ENCODE data around the gene TTBK2. TPM values are rescaled to one million over a fixed set of nuclear protein-coding genes. Genes with fewer than 3 reads are reported as not detected.

The TTBK2 gene
- polyA plus RNA-seq, 1 donor from 2014 or later: 15.2 TPM

GRCh38 chr15:42826251-42826890 lies 94.2 kb downstream of the TTBK2 start:
- Histone ChIP-seq H4K20me1 (ENCODE audit: insufficient read depth) (no peaks in the 10 kb centered on the region), H3K9me3 (ENCODE audit: low read length) (no peaks in the 10 kb centered on the region), H3K9me2 (ENCODE audit: insufficient read depth, low read length) (no peaks in the 10 kb centered on the region), H3K9ac (ENCODE audit: low read length) (no peak overlapping the region), H3K4me3 (ENCODE audit: low read length) (no peak overlapping the region), H3K79me2 (replicated peaks; ENCODE audit: insufficient read depth, low read length) (no peaks in the 10 kb centered on the region), H3K36me3 (ENCODE audit: insufficient read depth, low read length) (no peaks in the 10 kb centered on the region), H3F3A (ENCODE audit: insufficient read depth, low read length, poor library complexity, severe bottlenecking) (no peaks in the 10 kb centered on the region), H3K27me3 (ENCODE audit: insufficient read depth, low read depth, low read length) (no peaks in the 10 kb centered on the region), H2AFZ (ENCODE audit: low read depth, low read length) (no peak overlapping the region), H3K4me2 (ENCODE audit: low read length) (no peak overlapping the region), H3K27ac (ENCODE audit: low read length) (no peak overlapping the region)
- TF ChIP-seq POLR2AphosphoS5 (IDR thresholded peaks at IDR 0.05) (no peak), RAD21 (conservative IDR thresholded peaks at IDR 0.05) (no peak), SMC3 (conservative IDR thresholded peaks at IDR 0.05; ENCODE audit: poor library complexity) (no peak)
- TF ChIP-seq, protein P1, sequence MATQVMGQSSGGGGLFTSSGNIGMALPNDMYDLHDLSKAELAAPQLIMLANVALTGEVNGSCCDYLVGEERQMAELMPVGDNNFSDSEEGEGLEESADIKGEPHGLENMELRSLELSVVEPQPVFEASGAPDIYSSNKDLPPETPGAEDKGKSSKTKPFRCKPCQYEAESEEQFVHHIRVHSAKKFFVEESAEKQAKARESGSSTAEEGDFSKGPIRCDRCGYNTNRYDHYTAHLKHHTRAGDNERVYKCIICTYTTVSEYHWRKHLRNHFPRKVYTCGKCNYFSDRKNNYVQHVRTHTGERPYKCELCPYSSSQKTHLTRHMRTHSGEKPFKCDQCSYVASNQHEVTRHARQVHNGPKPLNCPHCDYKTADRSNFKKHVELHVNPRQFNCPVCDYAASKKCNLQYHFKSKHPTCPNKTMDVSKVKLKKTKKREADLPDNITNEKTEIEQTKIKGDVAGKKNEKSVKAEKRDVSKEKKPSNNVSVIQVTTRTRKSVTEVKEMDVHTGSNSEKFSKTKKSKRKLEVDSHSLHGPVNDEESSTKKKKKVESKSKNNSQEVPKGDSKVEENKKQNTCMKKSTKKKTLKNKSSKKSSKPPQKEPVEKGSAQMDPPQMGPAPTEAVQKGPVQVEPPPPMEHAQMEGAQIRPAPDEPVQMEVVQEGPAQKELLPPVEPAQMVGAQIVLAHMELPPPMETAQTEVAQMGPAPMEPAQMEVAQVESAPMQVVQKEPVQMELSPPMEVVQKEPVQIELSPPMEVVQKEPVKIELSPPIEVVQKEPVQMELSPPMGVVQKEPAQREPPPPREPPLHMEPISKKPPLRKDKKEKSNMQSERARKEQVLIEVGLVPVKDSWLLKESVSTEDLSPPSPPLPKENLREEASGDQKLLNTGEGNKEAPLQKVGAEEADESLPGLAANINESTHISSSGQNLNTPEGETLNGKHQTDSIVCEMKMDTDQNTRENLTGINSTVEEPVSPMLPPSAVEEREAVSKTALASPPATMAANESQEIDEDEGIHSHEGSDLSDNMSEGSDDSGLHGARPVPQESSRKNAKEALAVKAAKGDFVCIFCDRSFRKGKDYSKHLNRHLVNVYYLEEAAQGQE (IDR thresholded peaks at IDR 0.05; ENCODE audit: borderline replicate concordance): no peak

DNA sequence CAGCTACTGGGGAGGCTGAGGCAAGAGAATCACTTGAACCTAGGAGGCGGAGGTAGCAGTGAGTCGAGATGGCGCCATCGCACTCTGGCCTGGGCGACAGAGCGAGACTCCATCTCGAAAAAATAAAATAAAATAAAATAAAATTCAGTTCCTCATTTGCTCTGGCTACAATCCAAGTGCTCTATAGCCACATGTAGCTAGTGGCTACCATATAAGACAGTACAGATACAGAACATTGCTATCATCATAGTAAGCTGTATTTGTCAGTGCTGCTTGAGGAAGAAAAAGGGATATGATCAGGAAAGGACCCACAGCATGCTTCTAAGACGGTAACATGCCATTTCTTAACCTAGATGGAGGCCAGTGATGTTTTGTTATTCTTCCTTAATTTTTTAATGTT lies 95.0 kb downstream of the TTBK2 start:
- Histone ChIP-seq H4K20me1 (ENCODE audit: insufficient read depth) (no peaks in the 10 kb centered on the region), H3K79me2 (replicated peaks; ENCODE audit: insufficient read depth, low read length) (no peaks in the 10 kb centered on the region), H2AFZ (ENCODE audit: low read depth, low read length) (no peak overlapping the region), H3K36me3 (ENCODE audit: insufficient read depth, low read length) (no peaks in the 10 kb centered on the region), H3K27ac (ENCODE audit: low read length) (no peak overlapping the region), H3K9me2 (ENCODE audit: insufficient read depth, low read length) (no peaks in the 10 kb centered on the region), H3K4me2 (ENCODE audit: low read length) (no peak overlapping the region), H3F3A (ENCODE audit: insufficient read depth, low read length, poor library complexity, severe bottlenecking) (no peaks in the 10 kb centered on the region), H3K9me3 (ENCODE audit: low read length) (no peaks in the 10 kb centered on the region), H3K4me3 (ENCODE audit: low read length) (no peak overlapping the region), H3K9ac (ENCODE audit: low read length) (no peak overlapping the region), H3K27me3 (ENCODE audit: insufficient read depth, low read depth, low read length) (no peaks in the 10 kb centered on the region)
- TF ChIP-seq EZH2 (IDR thresholded peaks at IDR 0.05; ENCODE audit: borderline replicate concordance, insufficient read depth, low read length, poor library complexity, severe bottlenecking) (no peak), EP300 (conservative IDR thresholded peaks at IDR 0.05; ENCODE audit: poor library complexity, severe bottlenecking) (no peak)
- TF ChIP-seq, protein P1 (IDR thresholded peaks at IDR 0.05; ENCODE audit: borderline replicate concordance): no peak
